Measurements from ENCODE around the gene MT3.
A peak's percentile ranks its signal among the peaks of the same experiment; 100 is the strongest.
"Not testable (repeated sequence)": the region's sequence is repeated elsewhere in the genome, so short reads cannot be mapped to it uniquely, and the experiment has no call there.

MT3 gene

DNA sequence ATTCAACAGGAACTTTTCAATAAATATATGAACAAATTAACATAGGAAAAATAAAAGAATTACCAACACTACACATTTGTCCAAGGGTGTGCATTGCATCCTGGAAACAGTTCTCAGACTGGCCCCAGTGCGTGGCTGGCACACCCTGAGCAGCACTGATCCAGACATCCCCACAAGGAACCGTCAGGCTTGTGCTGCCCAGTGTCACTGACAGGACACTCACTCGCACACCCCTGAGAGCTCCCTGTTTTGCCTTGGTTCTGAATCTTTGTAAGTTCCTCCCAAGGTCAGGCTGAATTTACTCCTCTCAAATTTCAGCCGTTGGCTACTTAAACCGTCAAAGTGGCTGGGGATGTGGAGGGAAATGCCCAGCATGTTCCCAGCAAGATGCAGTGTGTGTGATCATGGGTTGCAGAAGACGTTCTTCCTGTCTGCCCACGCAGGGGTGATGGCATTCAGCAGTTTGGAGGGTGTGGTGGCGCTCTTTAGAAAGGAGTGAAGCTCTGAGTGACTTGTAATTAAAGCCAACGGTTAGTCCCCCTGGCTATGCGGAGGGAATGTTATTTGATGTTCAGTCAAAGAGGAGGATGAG is 20.8 kb downstream of the MT3 start:
- peak; percentile 73 to 74 for DNase-seq

GRCh38 chr16:56610609-56611111 is 21.3 kb downstream of the MT3 start:
- DNase-seq: no peak

DNA sequence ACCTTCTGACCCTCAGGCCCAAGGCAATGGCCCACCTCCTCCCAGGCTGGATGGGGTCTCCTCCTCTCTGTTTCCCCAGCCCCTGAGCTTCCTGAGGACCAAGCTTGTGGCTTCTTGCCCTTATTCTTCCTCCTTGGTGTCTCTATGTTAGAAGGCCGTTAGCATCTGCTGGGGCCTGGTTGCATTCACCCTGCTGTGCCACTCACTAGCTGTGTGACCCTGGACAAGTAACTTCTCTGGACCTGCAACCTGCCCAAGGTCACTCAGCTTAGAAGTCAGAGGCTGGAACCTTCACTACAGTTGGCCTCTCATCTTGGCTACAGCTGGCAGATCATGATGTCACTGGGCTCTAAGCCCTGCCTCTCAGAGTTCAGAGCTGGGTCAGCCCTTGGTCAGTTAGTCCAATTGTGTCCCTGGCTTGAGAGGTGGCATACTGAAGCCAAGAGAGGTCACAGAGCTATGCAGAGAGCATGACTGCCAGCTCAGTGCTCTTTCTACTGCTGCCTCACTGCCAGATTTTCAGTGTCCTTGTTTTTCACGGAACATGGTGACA is 22.0 kb downstream of the MT3 start:
- no peak for DNase-seq

DNA sequence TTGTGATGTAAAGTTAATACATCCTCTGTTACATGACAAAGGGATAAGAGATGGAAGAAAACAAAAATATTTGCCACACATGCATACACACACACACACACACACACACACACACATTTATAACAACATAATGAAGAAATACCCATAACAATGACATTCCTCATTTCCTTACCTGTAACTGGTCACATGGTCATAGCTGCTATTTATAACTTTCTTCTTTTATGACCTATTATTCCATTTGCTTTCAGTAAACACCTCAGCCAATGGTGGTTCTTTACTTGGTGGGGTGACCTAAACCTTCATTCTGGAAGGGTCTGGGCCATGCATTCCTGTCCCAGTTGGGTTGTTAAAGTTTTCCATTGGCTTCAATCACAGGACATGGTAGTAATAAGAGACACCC is 24.4 kb downstream of the MT3 start:
- no peak for DNase-seq

DNA sequence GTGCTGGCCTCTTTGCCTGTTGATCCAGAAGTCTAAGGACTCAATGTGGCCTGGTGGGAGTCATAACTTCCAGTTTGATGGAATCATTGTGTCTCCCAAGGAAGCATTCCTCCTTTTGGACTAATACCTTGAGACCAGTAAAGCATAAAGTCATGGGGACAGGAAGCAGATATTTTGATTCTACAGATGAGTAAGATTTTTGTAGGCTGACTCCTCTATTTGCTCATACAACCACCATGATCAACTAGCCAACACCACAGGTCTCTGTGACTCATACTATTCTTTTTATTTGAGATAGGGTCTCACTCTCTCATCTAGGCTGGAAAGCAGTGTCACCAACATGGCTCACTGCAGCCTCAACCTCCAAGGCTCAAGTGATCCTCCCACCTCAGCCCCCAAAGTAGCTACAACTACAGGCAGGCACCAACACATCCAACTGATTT is 25.2 kb downstream of the MT3 start:
- DNase-seq: no peak

DNA sequence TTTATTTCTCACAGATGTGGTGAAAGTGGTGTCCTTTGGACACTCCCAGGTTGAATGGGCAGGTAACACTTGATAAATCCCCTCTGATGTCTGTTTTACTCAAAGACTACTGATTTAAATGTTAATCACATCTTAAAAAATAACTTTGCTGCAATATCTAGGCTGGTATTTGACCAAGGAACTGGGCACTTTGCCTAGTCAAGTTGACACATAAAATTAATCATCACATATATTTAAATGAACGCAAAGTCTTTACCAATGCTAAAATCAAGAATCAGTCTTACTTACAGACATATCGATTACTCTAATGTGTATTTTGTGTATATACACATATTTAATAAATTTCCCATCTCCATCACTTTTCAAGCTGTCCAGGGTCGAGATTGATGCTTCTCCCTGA is 26.0 kb downstream of the MT3 start:
- no peak for DNase-seq

GRCh38 chr16:56616608-56617211 is 27.4 kb downstream of the MT3 start:
- DNase-seq: no peak

DNA sequence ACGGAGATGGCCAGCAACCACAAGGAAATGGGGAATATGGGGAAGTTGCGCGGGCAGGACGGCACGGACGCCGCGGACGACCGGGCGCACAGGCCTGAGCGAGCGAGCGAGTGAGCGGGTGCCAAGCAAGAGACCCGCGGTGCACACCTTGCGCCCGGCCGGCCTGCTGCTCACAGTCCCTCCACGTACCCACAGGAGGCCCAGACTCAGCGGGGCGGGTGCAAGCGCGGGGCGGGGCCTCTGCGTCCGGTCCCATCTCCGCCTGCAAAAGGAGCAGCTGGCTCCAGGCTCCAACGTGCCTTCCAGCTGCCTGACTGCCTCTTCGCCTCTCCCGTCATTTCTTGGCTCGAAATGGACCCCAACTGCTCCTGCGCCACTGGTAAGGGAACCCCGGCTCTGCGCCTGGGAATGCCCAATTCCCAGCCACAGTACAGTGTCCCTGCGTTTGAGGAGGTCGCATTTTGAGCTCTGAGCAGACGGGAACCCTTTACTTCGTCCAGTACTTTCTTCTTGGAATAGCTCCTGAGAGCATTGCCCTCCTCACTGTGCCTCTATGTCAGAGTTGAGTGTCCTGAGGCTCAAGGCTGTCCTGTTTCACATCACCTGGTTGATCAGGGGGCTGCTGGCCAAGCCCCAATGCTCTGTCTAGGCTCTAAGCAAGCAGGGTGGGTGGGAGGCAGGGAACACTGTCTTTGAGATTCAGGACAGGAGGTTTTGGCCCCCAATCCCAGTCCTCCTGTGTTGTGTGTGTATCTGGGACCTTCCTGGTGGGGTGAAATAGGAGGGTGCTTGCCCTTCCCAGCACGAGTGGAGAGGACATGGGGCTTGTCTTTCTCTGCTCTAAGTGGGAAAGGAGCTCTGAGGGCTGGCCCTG is 28.1 kb downstream of the MT3 start:
- DNase-seq: no peak

DNA sequence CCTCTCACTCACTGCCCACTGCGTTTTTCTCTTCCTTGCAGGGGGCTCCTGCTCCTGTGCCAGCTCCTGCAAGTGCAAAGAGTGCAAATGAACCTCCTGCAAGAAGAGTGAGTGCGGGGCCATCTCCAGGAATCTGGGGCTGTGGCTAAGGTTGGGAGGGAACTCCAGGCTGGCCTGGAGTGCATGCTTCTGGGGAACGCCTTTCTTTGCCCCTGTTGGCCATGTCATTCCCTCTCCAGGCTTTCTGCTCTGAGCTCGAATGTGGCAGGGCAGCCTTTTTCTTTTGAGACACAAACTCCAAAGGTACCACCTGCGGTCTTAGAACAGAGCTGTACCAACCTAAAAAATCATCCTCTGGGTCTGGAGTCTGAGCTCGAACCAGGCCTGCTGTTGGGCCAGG is 28.8 kb downstream of the MT3 start:
- DNase-seq: no peak

- no peak for DNase-seq
Measured at GRCh38 chr16:56620339-56620897, 31.1 kb downstream of the MT3 start.

DNA sequence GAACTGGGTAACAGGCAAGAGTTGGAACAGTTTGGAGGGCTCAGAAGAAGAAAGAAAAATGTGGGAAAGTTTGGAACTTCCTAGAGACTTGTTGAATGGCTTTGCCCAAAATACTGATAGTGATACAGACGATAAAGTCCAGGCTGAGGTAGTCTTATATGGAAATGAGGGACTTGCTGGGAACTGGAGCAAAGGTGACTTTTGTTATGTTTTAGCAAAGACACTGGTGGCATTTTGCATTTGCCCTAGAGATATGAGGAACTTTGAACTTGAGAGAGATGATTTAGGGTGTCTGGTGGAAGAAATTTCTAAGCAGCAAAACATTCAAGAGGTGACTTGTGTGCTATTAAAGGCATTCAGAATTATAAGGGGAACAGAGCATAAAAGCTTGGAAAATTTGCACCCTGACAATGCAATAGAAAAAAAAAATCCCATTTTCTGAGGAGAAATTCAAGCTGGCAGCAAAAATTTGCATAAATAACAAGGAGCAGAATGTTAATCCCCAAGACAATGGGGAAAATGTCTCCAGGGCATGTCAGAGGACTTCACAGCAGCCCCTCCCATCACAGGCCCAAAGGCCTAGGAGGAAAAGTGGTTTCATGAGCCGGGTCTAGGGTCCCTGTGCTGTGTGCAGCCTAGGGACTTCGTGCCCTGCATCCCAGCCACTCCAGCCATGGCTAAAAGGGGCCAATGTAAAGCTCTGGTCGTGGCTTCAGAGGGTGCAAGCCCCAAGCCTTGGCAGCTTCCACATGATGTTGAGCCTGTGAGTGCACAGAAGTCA is 32.5 kb downstream of the MT3 start:
- not testable (repeated sequence) for DNase-seq

DNA sequence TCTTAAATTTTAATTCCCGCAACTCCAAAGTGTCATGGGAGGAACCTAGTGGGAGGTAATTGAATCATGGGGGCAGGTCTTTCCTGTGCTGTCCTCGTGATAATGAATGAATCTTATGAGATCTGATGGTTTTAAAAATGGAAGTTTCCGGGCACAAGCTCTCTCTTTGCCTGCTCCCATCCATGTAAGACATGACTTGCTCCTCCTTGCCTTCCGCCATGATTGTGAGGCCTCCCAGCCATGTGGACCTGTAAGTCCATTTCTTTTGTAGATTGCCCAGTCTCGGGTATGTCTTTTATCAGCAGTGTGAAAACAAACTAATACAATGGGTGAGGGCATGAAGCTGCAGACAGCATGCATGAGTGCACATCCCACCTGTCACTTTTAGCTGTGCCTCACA is 33.9 kb downstream of the MT3 start:
- DNase-seq: not testable (repeated sequence)

- no peak for DNase-seq
Measured at GRCh38 chr16:56623637-56624036, 34.3 kb downstream of the MT3 start.

DNA sequence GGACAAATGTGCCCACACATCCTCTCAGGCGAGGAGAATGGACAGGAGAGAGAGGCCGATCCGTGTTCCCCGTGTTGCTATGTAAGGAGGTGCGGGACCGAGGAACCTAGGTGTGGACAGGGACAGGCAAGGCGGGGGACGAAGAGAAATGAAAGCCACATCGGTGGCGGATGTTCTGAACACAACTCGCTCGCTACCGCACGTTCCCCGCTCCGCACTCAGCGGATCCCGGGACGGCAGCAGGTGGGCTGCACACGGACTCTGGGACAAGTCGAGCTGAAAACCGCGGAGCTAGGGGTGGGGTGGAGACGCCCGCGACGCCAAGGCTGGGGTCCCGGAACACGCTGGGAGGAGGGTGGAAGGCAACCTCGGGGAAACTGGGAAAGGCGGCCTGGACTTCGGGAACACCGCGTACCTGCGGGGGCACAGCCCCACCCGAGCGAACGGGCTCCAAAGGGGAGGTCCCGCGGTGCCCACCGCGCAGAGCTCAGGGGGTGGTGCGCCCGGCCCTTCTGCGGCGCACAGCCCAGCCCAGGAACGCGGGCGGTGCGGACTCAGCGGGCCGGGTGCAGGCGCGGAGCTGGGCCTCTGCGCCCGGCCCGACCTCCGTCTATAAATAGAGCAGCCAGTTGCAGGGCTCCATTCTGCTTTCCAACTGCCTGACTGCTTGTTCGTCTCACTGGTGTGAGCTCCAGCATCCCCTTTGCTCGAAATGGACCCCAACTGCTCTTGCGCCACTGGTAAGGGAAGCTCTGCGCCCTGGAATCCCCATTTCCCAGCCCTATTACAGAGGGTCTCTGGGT is 36.0 kb downstream of the MT3 start, which contains the start of gene MT1E:
TSS of gene MT1E (plus strand) at position 642 of the 803 bp plus-strand sequence. CDS start at position 713, 71 bp downstream.
- DNase-seq: peak; percentile 44 to 52

GRCh38 chr16:56625943-56626654 is 36.8 kb downstream of the MT3 start:
- DNase-seq: no peak

DNA sequence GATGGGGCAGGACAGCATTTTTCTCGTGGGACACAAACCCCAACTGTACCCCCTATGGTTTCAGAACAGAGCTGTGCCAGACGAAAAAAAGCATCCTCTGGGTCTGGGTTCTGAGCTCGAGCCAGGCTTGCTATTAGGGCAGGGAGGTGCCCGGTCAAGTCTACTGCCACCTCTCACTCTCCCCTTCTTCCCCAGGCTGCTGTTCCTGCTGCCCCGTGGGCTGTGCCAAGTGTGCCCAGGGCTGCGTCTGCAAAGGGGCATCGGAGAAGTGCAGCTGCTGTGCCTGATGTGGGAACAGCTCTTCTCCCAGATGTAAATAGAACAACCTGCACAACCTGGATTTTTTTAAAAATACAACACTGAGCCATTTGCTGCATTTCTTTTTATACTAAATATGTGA is 37.4 kb downstream of the MT3 start:
- DNase-seq: no peak

DNA sequence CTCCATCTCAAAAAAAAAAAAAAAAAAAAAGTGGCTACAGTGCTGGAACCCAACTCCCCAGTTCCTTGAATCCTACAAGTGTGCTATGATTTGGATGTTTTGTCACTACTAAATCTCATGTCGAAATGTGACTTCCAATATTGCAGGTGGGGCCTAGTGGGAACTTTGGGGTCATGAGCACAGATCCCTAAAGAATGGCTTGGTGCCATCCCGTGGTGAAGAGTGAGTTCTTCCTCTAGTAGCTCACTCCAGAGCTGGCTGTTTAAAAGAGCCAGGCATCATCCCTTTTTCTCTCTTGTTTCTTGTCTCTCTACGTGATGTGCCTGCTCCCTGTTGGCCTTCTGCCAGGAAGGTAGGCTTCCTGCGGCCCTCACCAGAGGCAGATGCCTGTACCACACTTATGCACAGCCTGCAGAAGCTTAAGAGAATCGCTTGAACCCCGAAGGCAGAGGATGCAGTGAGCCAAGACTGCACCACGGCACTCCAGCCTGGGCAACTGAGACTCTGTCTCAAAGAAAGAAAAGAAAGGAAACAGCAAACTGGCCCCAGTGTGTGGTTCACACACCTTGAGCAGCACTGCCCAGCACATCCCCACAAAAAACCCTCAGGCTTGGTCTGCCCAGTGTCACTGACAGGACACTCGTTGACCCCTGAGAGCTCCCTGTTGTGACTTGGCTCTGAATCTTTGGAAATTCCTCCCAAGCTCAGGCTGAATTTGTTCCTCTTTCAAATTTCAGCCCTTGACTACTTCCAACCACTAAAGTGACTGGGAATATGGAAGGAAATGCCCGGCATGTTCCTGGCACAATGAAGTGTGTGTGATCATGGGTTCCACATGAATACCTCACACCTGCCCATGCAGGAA is 39.4 kb downstream of the MT3 start:
- no peak for DNase-seq

DNA sequence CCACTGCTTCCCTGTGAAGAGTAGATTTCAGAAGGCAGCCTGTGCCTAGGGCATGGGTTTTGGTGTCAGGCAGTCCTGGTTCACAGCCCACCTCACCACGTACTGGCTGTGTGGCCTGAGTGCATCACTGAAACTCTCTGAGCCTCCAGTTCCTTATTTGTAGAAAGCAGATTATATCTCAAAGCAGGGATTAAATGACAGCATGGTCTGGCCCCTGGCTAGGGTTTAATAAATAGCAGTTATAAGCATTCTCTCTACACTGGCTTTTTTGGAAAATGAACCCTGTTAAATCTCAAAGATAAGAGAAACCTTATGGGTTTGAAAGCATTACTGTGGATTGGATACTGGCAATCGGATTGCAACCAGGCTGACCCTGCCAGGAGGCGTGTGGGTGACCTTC is 40.2 kb downstream of the MT3 start:
- no peak for DNase-seq

- no peak for DNase-seq
Measured at GRCh38 chr16:56630134-56630533, 40.8 kb downstream of the MT3 start.

DNA sequence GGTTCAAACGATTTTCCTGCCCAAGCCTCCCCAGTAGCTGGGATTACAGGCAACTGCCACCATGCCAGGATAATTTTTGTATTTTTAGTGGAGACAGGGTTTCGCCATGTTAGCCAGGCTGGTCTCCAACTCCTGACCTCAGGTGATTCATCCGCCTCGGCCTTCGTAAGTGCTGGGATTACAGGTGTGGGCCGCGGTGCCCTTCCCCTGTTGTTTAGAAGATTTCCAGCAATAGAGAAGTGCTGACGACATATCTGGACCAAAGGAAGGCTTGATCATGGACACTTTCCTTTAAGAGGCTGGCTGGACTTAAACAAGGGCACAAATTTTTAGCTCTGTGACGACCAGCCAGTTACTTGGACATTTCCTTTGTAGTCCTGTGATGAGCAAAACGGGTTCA is 41.9 kb downstream of the MT3 start:
- no peak for DNase-seq
